ENCODE data around the gene CLDN16. TPM values are rescaled to one million over a fixed set of nuclear protein-coding genes. Genes with fewer than 3 reads are reported as not detected.

CLDN16 gene
- total and polyA plus RNA-seq, 3 donors from 2014 or later: 0.19 to 0.55 (median 0.36) TPM

DNA sequence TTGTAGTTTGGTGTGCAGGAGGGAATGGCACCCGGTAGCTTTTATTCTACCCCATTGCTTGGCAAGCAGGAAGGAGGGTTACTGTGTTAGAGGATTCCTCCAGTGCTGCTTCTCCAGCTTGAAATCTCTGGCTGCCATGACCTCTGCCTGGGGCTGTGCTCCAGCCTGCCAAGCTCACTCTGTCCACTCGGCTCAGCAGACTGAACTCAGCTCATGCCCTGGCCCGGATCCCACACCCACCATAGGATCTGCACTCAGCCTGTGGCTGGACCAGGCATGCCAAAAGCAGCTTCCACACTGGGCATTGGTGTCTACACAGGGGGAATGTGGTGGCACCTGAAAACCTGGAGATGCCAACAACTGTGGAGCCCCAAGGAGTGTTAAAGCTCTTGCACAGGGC, 26.3 kb downstream of the CLDN16 start:
- no peak for DNase-seq
- no peak overlapping the region for H3K27ac ChIP-seq
- no peaks in the 10 kb centered on the region for H3K9me3 ChIP-seq
- no peaks in the 10 kb centered on the region for H3K36me3 ChIP-seq (ENCODE audit: low read depth, missing control alignments)
- intact Hi-C loops (cut with DNase I; ENCODE audit: low total_unique reads): no loop called here
- no peak overlapping the region for H3K4me3 ChIP-seq
- TF ChIP-seq POLR2A (IDR thresholded peaks at IDR 0.05): no peak
- no peak for TF ChIP-seq CTCF (IDR thresholded peaks at IDR 0.05)
- H3K4me1 ChIP-seq: no peaks in the 10 kb centered on the region
- no peaks in the 10 kb centered on the region for H3K27me3 ChIP-seq
- WGBS, 2 donors: 79 to 91% methylated on average over 3 of the region's 3 CpGs

DNA sequence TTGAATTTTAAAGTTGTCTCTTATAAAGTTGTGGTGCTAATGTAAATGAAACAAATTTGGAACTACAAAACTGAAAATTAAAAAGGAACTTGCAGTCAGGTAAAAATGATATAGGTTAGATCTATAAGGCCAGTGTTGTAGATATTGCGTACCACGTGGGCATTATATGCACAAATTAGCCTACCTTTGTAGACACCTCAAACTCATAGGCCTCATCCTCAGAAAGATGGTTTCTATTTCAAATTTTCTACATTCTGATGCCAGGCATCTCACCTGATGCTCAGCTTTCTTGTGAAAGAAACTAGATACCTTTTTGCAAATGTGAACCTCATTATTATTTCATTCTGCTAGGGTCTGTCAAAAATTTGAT, 36.1 kb downstream of the CLDN16 start:
- intact Hi-C loops (cut with DNase I; ENCODE audit: low total_unique reads): no loop called here
- Histone ChIP-seq H3K4me3 (no peak overlapping the region), H3K27me3 (no peaks in the 10 kb centered on the region), H3K4me1 (no peaks in the 10 kb centered on the region), H3K27ac (no peak overlapping the region), H3K36me3 (ENCODE audit: low read depth, missing control alignments) (no peaks in the 10 kb centered on the region), H3K9me3 (no peaks in the 10 kb centered on the region)
- DNase-seq: no peak
- TF ChIP-seq CTCF (IDR thresholded peaks at IDR 0.05): no peak
- TF ChIP-seq POLR2A (IDR thresholded peaks at IDR 0.05): no peak
- WGBS, 2 donors: 60 to 66% methylated on average over 2 of the region's 2 CpGs

- peak; percentile 57 to 73 (median 67) for TF ChIP-seq CTCF (IDR thresholded peaks at IDR 0.05)
- TF ChIP-seq POLR2A (IDR thresholded peaks at IDR 0.05): no peak
- Histone ChIP-seq H3K36me3 (ENCODE audit: low read depth, missing control alignments) (no peaks in the 10 kb centered on the region), H3K27me3 (no peaks in the 10 kb centered on the region), H3K9me3 (no peaks in the 10 kb centered on the region), H3K4me1 (no peaks in the 10 kb centered on the region), H3K4me3 (no peak overlapping the region), H3K27ac (no peak overlapping the region)
- DNase-seq: peak; percentile 58
- intact Hi-C loops (cut with DNase I; ENCODE audit: low total_unique reads): no loop called here
- WGBS, 2 donors: 24 to 28% methylated on average over 16 of the region's 16 CpGs
Measured at GRCh38 chr3:190424478-190425439, 36.8 kb downstream of the CLDN16 start.

- H3K27me3 ChIP-seq: no peaks in the 10 kb centered on the region
- H3K4me1 ChIP-seq: no peaks in the 10 kb centered on the region
- no peak for TF ChIP-seq CTCF (IDR thresholded peaks at IDR 0.05)
- TF ChIP-seq POLR2A (IDR thresholded peaks at IDR 0.05): no peak
- H3K36me3 ChIP-seq (ENCODE audit: low read depth, missing control alignments): no peaks in the 10 kb centered on the region
- H3K9me3 ChIP-seq: no peaks in the 10 kb centered on the region
- no peak overlapping the region for H3K4me3 ChIP-seq
- intact Hi-C loops (cut with DNase I; ENCODE audit: low total_unique reads): no loop called here
- H3K27ac ChIP-seq: no peak overlapping the region
- 92 to 97% methylated on average over 1 of the region's 1 CpG for WGBS, 2 donors
- no peak for DNase-seq
Measured at GRCh38 chr3:190425833-190426232, 37.9 kb downstream of the CLDN16 start.

Measured in testis (tissue), 3 donors.